22Rv1 (cell line): ENCODE results near the gene SPATA6.

Experiments
- ZFX ChIP-seq: fragments of 450-650 bp; IDR thresholded peaks from 2 replicates; pipeline ENCODE4 v1.6.1; 2017; ENCODE audit warnings: antibody characterized with exemption, borderline replicate concordance
- TF ChIP-seq, protein P1 (sequence below): fragments of 450-650 bp; IDR thresholded peaks from 2 replicates; pipeline ENCODE4 v1.5.1; 2017; ENCODE audit warnings: mild to moderate bottlenecking

DNA sequence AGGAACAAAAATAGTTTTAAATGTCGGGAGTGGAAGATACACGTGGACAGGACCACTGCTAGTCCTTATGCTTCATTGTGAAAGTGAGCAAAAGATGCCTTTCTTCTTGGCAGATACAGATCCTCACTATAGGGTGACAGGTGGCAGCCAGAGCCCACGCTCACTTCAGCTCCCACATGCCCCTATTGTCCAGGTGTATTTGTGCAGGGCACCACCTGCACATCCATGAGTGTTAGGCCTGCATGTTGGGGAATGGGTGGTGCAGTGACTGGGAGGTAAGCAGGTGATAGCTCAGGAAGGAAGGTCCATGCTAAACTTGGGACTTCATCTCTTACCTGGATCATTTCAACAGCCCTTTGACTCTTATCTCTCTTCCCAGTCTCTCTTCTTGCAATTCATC is 222.1 kb downstream of the SPATA6 start:
- TF ChIP-seq, protein P1, sequence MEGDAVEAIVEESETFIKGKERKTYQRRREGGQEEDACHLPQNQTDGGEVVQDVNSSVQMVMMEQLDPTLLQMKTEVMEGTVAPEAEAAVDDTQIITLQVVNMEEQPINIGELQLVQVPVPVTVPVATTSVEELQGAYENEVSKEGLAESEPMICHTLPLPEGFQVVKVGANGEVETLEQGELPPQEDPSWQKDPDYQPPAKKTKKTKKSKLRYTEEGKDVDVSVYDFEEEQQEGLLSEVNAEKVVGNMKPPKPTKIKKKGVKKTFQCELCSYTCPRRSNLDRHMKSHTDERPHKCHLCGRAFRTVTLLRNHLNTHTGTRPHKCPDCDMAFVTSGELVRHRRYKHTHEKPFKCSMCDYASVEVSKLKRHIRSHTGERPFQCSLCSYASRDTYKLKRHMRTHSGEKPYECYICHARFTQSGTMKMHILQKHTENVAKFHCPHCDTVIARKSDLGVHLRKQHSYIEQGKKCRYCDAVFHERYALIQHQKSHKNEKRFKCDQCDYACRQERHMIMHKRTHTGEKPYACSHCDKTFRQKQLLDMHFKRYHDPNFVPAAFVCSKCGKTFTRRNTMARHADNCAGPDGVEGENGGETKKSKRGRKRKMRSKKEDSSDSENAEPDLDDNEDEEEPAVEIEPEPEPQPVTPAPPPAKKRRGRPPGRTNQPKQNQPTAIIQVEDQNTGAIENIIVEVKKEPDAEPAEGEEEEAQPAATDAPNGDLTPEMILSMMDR: peak; percentile 26; the same call in 1 of the 2 replicates
- TF ChIP-seq ZFX: no peak
